ENCODE measurements around the gene CDKN2B-AS1.

Gene CDKN2B-AS1

GRCh38 chr9:22084336-22085035 is 89.9 kb downstream of the CDKN2B-AS1 start:
- DNase-seq (ENCODE audit: low read depth, low spot score) = no peak

- no peak for DNase-seq (ENCODE audit: low read depth, low spot score)
Measured at GRCh38 chr9:22088053-22088716, 93.6 kb downstream of the CDKN2B-AS1 start.

GRCh38 chr9:22088717-22089061 is 94.1 kb downstream of the CDKN2B-AS1 start:
- DNase-seq (ENCODE audit: low read depth, low spot score) = no peak

- DNase-seq (ENCODE audit: low read depth, low spot score) = no peak
Measured at GRCh38 chr9:22097707-22098106, 103.1 kb downstream of the CDKN2B-AS1 start.

GRCh38 chr9:22098643-22099332 is 104.2 kb downstream of the CDKN2B-AS1 start:
- DNase-seq (ENCODE audit: low read depth, low spot score) = no peak

- no peak for DNase-seq (ENCODE audit: low read depth, low spot score)
Measured at GRCh38 chr9:22100626-22101025, 106.0 kb downstream of the CDKN2B-AS1 start.

GRCh38 chr9:22102146-22103053 is 107.8 kb downstream of the CDKN2B-AS1 start:
- no peak for DNase-seq (ENCODE audit: low read depth, low spot score)

- DNase-seq (ENCODE audit: low read depth, low spot score) = no peak
Measured at GRCh38 chr9:22103685-22104575, 109.3 kb downstream of the CDKN2B-AS1 start.

- DNase-seq (ENCODE audit: low read depth, low spot score) = no peak
Measured at GRCh38 chr9:22105005-22105722, 110.6 kb downstream of the CDKN2B-AS1 start.

- no peak for DNase-seq (ENCODE audit: low read depth, low spot score)
Measured at GRCh38 chr9:22107202-22108045, 112.8 kb downstream of the CDKN2B-AS1 start.

- DNase-seq (ENCODE audit: low read depth, low spot score) = no peak
Measured at GRCh38 chr9:22108581-22109370, 114.2 kb downstream of the CDKN2B-AS1 start.

GRCh38 chr9:22111176-22111953 is 116.8 kb downstream of the CDKN2B-AS1 start:
- no peak for DNase-seq (ENCODE audit: low read depth, low spot score)

- DNase-seq (ENCODE audit: low read depth, low spot score) = no peak
Measured at GRCh38 chr9:22111954-22112247, 117.3 kb downstream of the CDKN2B-AS1 start.

- DNase-seq (ENCODE audit: low read depth, low spot score) = no peak
Measured at GRCh38 chr9:22112870-22113821, 118.6 kb downstream of the CDKN2B-AS1 start.

GRCh38 chr9:22114956-22115355 is 120.4 kb downstream of the CDKN2B-AS1 start:
- no peak for DNase-seq (ENCODE audit: low read depth, low spot score)

- no peak for DNase-seq (ENCODE audit: low read depth, low spot score)
Measured at GRCh38 chr9:22116758-22117157, 122.2 kb downstream of the CDKN2B-AS1 start.
